Ascending aorta (tissue), 2 donors: ENCODE measurements around the gene TMEM134. TPM values are rescaled to one million over a fixed set of nuclear protein-coding genes. Genes with fewer than 3 reads are reported as not detected.
"Not testable (repeated sequence)": the region's sequence is repeated elsewhere in the genome, so short reads cannot be mapped to it uniquely, and the experiment has no call there.

Source experiments
- DNase-seq, 2 donors: peaks; one replicate each; pipeline ENCODE4 v3.0.0-alpha.2; 2019; ENCODE audit warnings: low spot score in 2 of 2
- H3K27ac ChIP-seq, 2 donors: fragments of 200-600 bp; sonication (generic); one replicate each; pipeline ENCODE4 v1.5.1; 2016 to 2017; ENCODE audit warnings: mild to moderate bottlenecking in 1 of 2
- H3K27me3 ChIP-seq: fragments of 200-600 bp; sonication (generic); one replicate; pipeline ENCODE4 v1.5.1; 2017
- H3K36me3 ChIP-seq, 2 donors: fragments of 200-600 bp; sonication (generic); one replicate each; pipeline ENCODE4 v1.5.1; 2016
- H3K4me1 ChIP-seq, 2 donors: fragments of 200-600 bp; sonication (generic); one replicate each; pipeline ENCODE4 v1.5.1; 2016 to 2017; ENCODE audit warnings: mild to moderate bottlenecking in 1 of 2
- H3K4me3 ChIP-seq, 2 donors: fragments of 200-600 bp; sonication (generic); one replicate each; pipeline ENCODE4 v1.5.1; 2016 to 2017; ENCODE audit warnings: mild to moderate bottlenecking in 1 of 2
- H3K9me3 ChIP-seq, 2 donors: fragments of 200-600 bp; sonication (generic); one replicate each; pipeline ENCODE4 v1.5.1; 2016
- CTCF ChIP-seq, 3 experiments: fragments of 200-600 bp in 2 of 3; fragments of 450-650 bp in 1 of 3; sonication (generic) in 2 of 3; IDR thresholded peaks; one replicate each; pipeline ENCODE4 v1.5.1; 2016 to 2019; ENCODE audit warnings: antibody characterized with exemption in 3 of 3, mild to moderate bottlenecking in 1 of 3, moderate library complexity in 1 of 3
- intact Hi-C: fragments of 100-400 bp; cut with DNase I; formaldehyde crosslinking; loops from one replicate; pipeline ENCODE4 v1.15.1; 2023
- total RNA-seq: library from RNA; depleted of rRNA; stranded (reverse); fragments of >200 nt; gene quantifications from one replicate; pipeline ENCODE4 v1.1.0, GENCODE V29; 2016

The TMEM134 gene
- total RNA-seq, 1 donor from 2014 or later: 189 TPM

DNA sequence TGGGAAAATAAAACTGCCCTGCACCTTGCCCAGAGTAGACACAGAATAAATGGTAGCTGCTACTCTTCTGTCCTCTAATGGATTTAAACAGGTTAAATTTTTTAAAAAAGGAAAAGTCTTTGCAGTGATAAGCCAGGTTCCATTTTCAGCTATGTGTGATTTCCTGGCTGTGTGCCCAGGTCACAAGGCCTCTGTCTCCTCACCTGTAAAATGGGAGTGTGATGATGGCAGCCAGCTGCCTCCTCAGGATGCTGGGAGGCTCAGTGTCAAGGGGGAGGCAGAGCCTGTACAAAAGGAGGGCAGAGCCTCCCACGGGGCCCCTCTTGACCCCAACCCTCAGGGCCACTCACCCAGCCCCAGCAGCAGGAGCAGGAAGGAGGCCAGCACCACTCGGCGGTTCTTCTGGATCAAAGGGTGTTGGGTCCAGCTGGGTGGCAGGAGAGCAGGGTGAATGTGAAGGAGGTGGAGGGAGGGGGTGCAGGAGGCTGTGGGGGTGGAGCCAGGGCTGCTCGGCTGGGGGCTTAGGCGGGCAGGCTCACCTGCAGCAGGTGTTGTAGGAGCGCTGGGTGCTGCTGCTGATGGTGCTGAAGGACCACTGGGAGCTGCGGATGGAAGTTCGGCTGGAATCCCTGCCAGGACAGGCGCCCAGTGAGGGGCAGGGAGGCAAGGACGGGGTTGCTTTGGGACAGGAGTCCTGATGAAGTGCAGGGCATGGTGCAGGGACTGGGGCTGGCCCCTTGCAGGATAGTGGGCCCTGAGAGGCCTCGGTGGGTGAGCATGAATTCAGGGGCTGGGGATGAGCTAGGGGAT, 1.9 kb downstream of the TMEM134 start:
- intact Hi-C loops: no loop called here
- Histone ChIP-seq H3K9me3 (no peaks in the 10 kb centered on the region), H3K4me3 (peak overlapping the region in 1 of 2 donors; percentile 69), H3K4me1 (peaks cover 5 to 25% of the 10 kb centered on the region in 2 donors), H3K36me3 (no peaks in the 10 kb centered on the region), H3K27me3 (no peaks in the 10 kb centered on the region), H3K27ac (peak overlapping the region; percentile 63 to 71)
- no peak for TF ChIP-seq CTCF (IDR thresholded peaks at IDR 0.05)
- DNase-seq: no peak

- H3K27ac ChIP-seq: peak overlapping the region; percentile 35 to 94
- H3K36me3 ChIP-seq: no peaks in the 10 kb centered on the region
- intact Hi-C loops: no loop called here
- no peaks in the 10 kb centered on the region for H3K9me3 ChIP-seq
- TF ChIP-seq CTCF (IDR thresholded peaks at IDR 0.05): no peak
- no peaks in the 10 kb centered on the region for H3K27me3 ChIP-seq
- no peak for DNase-seq
- no peak overlapping the region for H3K4me3 ChIP-seq
- H3K4me1 ChIP-seq: peaks cover 5 to 25% of the 10 kb centered on the region in 2 donors
Measured at GRCh38 chr11:67466367-67466766, 2.7 kb downstream of the TMEM134 start.

GRCh38 chr11:67465530-67465929, 3.5 kb downstream of the TMEM134 start:
- Histone ChIP-seq H3K4me3 (peak overlapping the region; percentile 60 to 70), H3K4me1 (peaks cover 5 to 25% of the 10 kb centered on the region in 2 donors), H3K27ac (peak overlapping the region; percentile 90 to 94)
- H3K27me3 ChIP-seq, H3K36me3 ChIP-seq, DNase-seq, intact Hi-C loops, H3K9me3 ChIP-seq: not testable (repeated sequence)

GRCh38 chr11:67465189-67465510, 3.9 kb downstream of the TMEM134 start:
- Histone ChIP-seq H3K9me3 (no peaks in the 10 kb centered on the region), H3K36me3 (no peaks in the 10 kb centered on the region), H3K27ac (peak overlapping the region; percentile 90 to 94), H3K4me1 (peaks cover 5 to 25% of the 10 kb centered on the region in 2 donors), H3K27me3 (no peaks in the 10 kb centered on the region), H3K4me3 (peak overlapping the region; percentile 60 to 70)
- no peak for DNase-seq
- intact Hi-C loops: no loop called here
- no peak for TF ChIP-seq CTCF (IDR thresholded peaks at IDR 0.05)

GRCh38 chr11:67464411-67465188, 4.5 kb downstream of the TMEM134 start:
- no peaks in the 10 kb centered on the region for H3K27me3 ChIP-seq
- DNase-seq: peak; percentile 59 to 92
- H3K36me3 ChIP-seq: no peaks in the 10 kb centered on the region
- intact Hi-C loops: no loop called here
- peak overlapping the region; percentile 60 to 70 for H3K4me3 ChIP-seq
- H3K4me1 ChIP-seq: peaks cover 5 to 25% of the 10 kb centered on the region in 2 donors
- H3K9me3 ChIP-seq: no peaks in the 10 kb centered on the region
- peak overlapping the region; percentile 90 to 94 for H3K27ac ChIP-seq
- TF ChIP-seq CTCF (IDR thresholded peaks at IDR 0.05): no peak
